KMS-11 (cell line): ENCODE measurements around the gene MACROD2.

ENCODE experiments used
- H2AFZ ChIP-seq: fragments of 200-600 bp; sonication (generic); 2 replicates; pipeline ENCODE4 v1.6.1; 2016; ENCODE audit warnings: antibody characterized with exemption, mixed run types, low read depth
- H3K27ac ChIP-seq: fragments of 200-600 bp; sonication (generic); 2 replicates; pipeline ENCODE4 v1.6.1; 2016; ENCODE audit warnings: mild to moderate bottlenecking, mixed run types
- H3K27me3 ChIP-seq: fragments of 200-600 bp; sonication (generic); 2 replicates; pipeline ENCODE4 v1.6.1; 2017; ENCODE audit warnings: mild to moderate bottlenecking, low read depth, mixed run types, moderate library complexity; ENCODE audit not compliant: insufficient read depth
- H3K36me3 ChIP-seq: fragments of 200-600 bp; sonication (generic); 2 replicates; pipeline ENCODE4 v1.6.1; 2017; ENCODE audit warnings: mild to moderate bottlenecking, mixed run types; ENCODE audit not compliant: insufficient read depth
- H3K4me1 ChIP-seq: fragments of 200-600 bp; sonication (generic); 2 replicates; pipeline ENCODE4 v1.6.1; 2016; ENCODE audit warnings: mild to moderate bottlenecking, low read depth, mixed run types; ENCODE audit not compliant: poor library complexity, severe bottlenecking
- H3K4me2 ChIP-seq: fragments of 200-600 bp; sonication (generic); 2 replicates; pipeline ENCODE4 v1.7.0; 2016; ENCODE audit warnings: mild to moderate bottlenecking, mixed run types
- H3K4me3 ChIP-seq: fragments of 200-600 bp; sonication (generic); IDR thresholded peaks from 2 replicates; pipeline ENCODE4 v1.6.1; 2017; ENCODE audit warnings: low read depth, low read length, mixed read lengths; ENCODE audit not compliant: insufficient read depth
- H3K79me2 ChIP-seq: fragments of 200-600 bp; sonication (generic); 2 replicates; pipeline ENCODE4 v1.6.1; 2016; ENCODE audit warnings: low read depth, mixed run types; ENCODE audit not compliant: insufficient read depth
- H3K9ac ChIP-seq: fragments of 200-600 bp; sonication (generic); 2 replicates; pipeline ENCODE4 v1.6.1; 2016; ENCODE audit warnings: mild to moderate bottlenecking, mixed run types
- H4K20me1 ChIP-seq: fragments of 200-600 bp; sonication (generic); 2 replicates; pipeline ENCODE4 v1.6.1; 2016; ENCODE audit warnings: mild to moderate bottlenecking, mixed run types; ENCODE audit not compliant: insufficient read depth
- CTCF ChIP-seq: fragments of 200-600 bp; sonication (generic); conservative IDR thresholded peaks from 2 replicates; pipeline ENCODE4 v1.6.1; 2017; ENCODE audit warnings: low read depth, mild to moderate bottlenecking, antibody characterized with exemption, low read length, moderate library complexity, mixed read lengths

MACROD2 gene

GRCh38 chr20:14498772-14499171 lies 503.5 kb downstream of the MACROD2 start:
- TF ChIP-seq CTCF: no peak
- H3K27ac ChIP-seq: no peak overlapping the region
- no peak overlapping the region for H3K9ac ChIP-seq
- H3K36me3 ChIP-seq: no peaks in the 10 kb centered on the region
- no peaks in the 10 kb centered on the region for H3K27me3 ChIP-seq
- H3K4me3 ChIP-seq: no peak overlapping the region
- no peak overlapping the region for H2AFZ ChIP-seq
- no peaks in the 10 kb centered on the region for H4K20me1 ChIP-seq
- H3K4me1 ChIP-seq: no peaks in the 10 kb centered on the region
- no peaks in the 10 kb centered on the region for H3K79me2 ChIP-seq
- H3K4me2 ChIP-seq: no peak overlapping the region

GRCh38 chr20:14505476-14505875 lies 510.2 kb downstream of the MACROD2 start:
- Histone ChIP-seq H3K9ac (no peak overlapping the region), H3K36me3 (no peaks in the 10 kb centered on the region), H3K4me3 (no peak overlapping the region), H2AFZ (no peak overlapping the region), H3K4me1 (no peaks in the 10 kb centered on the region), H3K79me2 (no peaks in the 10 kb centered on the region), H3K27me3 (no peaks in the 10 kb centered on the region), H3K4me2 (no peak overlapping the region), H3K27ac (no peak overlapping the region), H4K20me1 (no peaks in the 10 kb centered on the region)
- TF ChIP-seq CTCF: no peak

- Histone ChIP-seq H3K79me2 (no peaks in the 10 kb centered on the region), H3K4me1 (no peaks in the 10 kb centered on the region)
Measured at GRCh38 chr20:14507711-14508110, 512.4 kb downstream of the MACROD2 start.

GRCh38 chr20:14510341-14510740 lies 515.0 kb downstream of the MACROD2 start:
- H4K20me1 ChIP-seq: no peaks in the 10 kb centered on the region
- H3K79me2 ChIP-seq: no peaks in the 10 kb centered on the region
- no peak overlapping the region for H2AFZ ChIP-seq
- no peaks in the 10 kb centered on the region for H3K36me3 ChIP-seq
- no peak overlapping the region for H3K9ac ChIP-seq
- H3K4me1 ChIP-seq: no peaks in the 10 kb centered on the region
- H3K27ac ChIP-seq: no peak overlapping the region
- H3K4me3 ChIP-seq: no peak overlapping the region
- H3K4me2 ChIP-seq: no peak overlapping the region
- no peaks in the 10 kb centered on the region for H3K27me3 ChIP-seq
- no peak for TF ChIP-seq CTCF

More at GRCh38 chr20:14507711-14508110, 512.4 kb downstream of the MACROD2 start:
- TF ChIP-seq CTCF: no peak
- no peak overlapping the region for H3K4me2 ChIP-seq
- no peaks in the 10 kb centered on the region for H4K20me1 ChIP-seq
- H3K4me3 ChIP-seq: no peak overlapping the region
- no peaks in the 10 kb centered on the region for H3K36me3 ChIP-seq
- no peak overlapping the region for H2AFZ ChIP-seq
- H3K27ac ChIP-seq: no peak overlapping the region
- H3K9ac ChIP-seq: no peak overlapping the region
- H3K27me3 ChIP-seq: no peaks in the 10 kb centered on the region

GRCh38 chr20:14512839-14513238 lies 517.5 kb downstream of the MACROD2 start:
- no peaks in the 10 kb centered on the region for H3K27me3 ChIP-seq
- H3K4me2 ChIP-seq: no peak overlapping the region
- H2AFZ ChIP-seq: no peak overlapping the region
- no peaks in the 10 kb centered on the region for H3K36me3 ChIP-seq
- no peaks in the 10 kb centered on the region for H4K20me1 ChIP-seq
- no peak overlapping the region for H3K27ac ChIP-seq
- TF ChIP-seq CTCF: no peak
- H3K79me2 ChIP-seq: no peaks in the 10 kb centered on the region
- no peaks in the 10 kb centered on the region for H3K4me1 ChIP-seq
- no peak overlapping the region for H3K4me3 ChIP-seq
- H3K9ac ChIP-seq: no peak overlapping the region
